Activated CD4-positive, alpha-beta memory T cell treated with anti-CD3 and anti-CD28 coated beads, Interleukin-2, amount 10 ng/mL, durations not matched to agents 7 days and 5 days (primary cell): Measurements from ENCODE around the gene FAM32A. TPM values are rescaled to one million over a fixed set of nuclear protein-coding genes. Genes with fewer than 3 reads are reported as not detected.

Source experiments
- CTCF ChIA-PET: fragments of 350-600 bp; sonication (Branson Sonifier 250); formaldehyde crosslinking; loops from one replicate; lab custom pipeline; 2021; ENCODE audit warnings: antibody characterized with exemption, inconsistent platforms; lab: Charles Lee
- POLR2A ChIA-PET: fragments of 350-600 bp; sonication (Branson Sonifier 250); formaldehyde crosslinking; loops from one replicate; lab custom pipeline; 2021; ENCODE audit warnings: antibody characterized with exemption; lab: Charles Lee
- DNase-seq: peaks from one replicate; pipeline ENCODE4 v3.0.0-alpha.2; 2020
- H3K27ac Mint-ChIP-seq: one replicate; pipeline ENCODE4 v1.8.0; 2021; ENCODE audit warnings: mild to moderate bottlenecking, mixed read lengths
- H3K27me3 Mint-ChIP-seq: one replicate; pipeline ENCODE4 v1.8.0; 2021; ENCODE audit warnings: mixed read lengths
- H3K36me3 Mint-ChIP-seq: one replicate; pipeline ENCODE4 v1.8.0; 2021; ENCODE audit warnings: low read depth, mixed read lengths
- H3K4me1 Mint-ChIP-seq: one replicate; pipeline ENCODE4 v1.8.0; 2021; ENCODE audit warnings: mixed read lengths
- H3K4me3 Mint-ChIP-seq: one replicate; pipeline ENCODE4 v1.8.0; 2021; ENCODE audit warnings: mild to moderate bottlenecking, mixed read lengths
- H3K9me3 Mint-ChIP-seq: one replicate; pipeline ENCODE4 v1.8.0; 2021; ENCODE audit warnings: mixed read lengths
- total RNA-seq, 2 experiments: library from RNA; stranded (reverse); gene quantifications; one replicate each; pipeline ENCODE4 v1.2.3, GENCODE V29; 2021

The FAM32A gene
- total RNA-seq, 2 experiments from 2014 or later = 66.0 to 70.8 TPM

DNA sequence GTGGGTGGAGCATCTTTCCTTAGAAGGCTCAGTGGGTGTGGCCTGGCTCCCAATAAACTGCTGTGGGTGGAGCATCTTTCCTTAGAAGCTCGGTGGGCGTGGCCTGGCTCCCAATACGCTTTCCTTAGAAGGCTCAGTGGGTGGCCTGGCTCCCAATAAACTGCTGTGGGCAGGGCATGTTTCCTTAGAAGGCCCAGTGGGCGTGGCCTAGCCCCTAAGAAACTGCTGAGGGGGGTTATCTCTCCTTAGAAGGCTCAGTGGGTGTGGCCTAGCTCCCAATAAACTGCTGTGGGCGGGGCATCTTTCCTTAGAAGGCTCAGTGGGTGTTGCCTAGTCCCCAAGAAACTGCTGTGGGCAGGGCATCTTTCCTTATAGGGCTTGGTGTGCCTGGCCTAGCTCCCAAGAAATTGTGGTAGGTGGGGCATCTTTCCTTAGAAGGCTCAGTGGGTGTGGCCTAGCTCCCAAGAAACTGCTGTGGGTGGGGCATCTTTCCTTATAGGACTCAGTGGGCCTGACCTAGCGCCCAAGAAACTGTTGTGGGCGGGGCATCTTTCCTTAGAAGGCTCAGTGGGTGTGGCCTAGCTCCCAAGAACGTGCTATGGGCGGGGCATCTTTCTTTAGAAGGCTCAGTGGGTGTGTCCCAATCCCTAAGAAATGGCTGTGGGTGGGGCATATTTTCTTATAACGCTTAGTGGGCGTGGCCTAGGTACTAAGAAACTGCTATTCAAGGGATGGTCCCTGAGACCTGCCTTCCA lies 31.5 kb upstream of the FAM32A start:
- ChIA-PET CTCF (no interaction called here), POLR2A (interaction anchor here (0.8 to 2.5 kb wide), 2 partner anchors 8 to 10 kb away, joined by 3 to 14 read pairs; partner anchors contain the start of gene HSH2D)
- no peak overlapping the region for H3K27ac Mint-ChIP-seq
- peaks cover 39% of the 10 kb centered on the region for H3K4me1 Mint-ChIP-seq
- DNase-seq = no peak
- H3K9me3 Mint-ChIP-seq = no peaks in the 10 kb centered on the region
- peaks cover 89% of the 10 kb centered on the region for H3K36me3 Mint-ChIP-seq
- no peak overlapping the region for H3K4me3 Mint-ChIP-seq
- H3K27me3 Mint-ChIP-seq = no peaks in the 10 kb centered on the region

DNA sequence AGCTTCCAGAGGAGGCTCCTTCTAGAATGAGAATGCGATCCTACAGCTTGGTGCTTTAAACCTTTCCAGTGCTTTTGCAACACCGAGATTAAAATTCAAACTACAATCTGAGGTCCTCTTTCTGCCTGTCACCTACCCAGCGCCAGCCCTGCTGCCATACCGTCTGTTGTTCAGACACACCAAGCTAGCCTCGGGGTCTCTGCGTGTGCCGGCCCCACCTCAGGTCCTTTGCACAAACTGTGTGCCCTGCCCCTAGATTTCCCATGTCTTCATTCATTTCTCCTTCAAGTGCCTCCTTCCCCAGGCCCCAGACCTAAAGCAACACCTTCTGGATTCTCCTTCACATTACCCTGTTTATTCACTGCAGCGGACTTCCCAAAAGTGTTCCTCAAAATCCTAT lies 30.7 kb upstream of the FAM32A start:
- Mint-ChIP-seq H3K36me3 (peaks cover 81% of the 10 kb centered on the region), H3K27ac (no peak overlapping the region), H3K9me3 (no peaks in the 10 kb centered on the region), H3K4me3 (no peak overlapping the region), H3K4me1 (peaks cover 32% of the 10 kb centered on the region), H3K27me3 (no peaks in the 10 kb centered on the region)
- DNase-seq = no peak
- POLR2A ChIA-PET = interaction anchor here (1.7 to 2.5 kb wide), 2 partner anchors 9 to 11 kb away, joined by 4 to 14 read pairs; partner anchors contain the start of gene HSH2D
- CTCF ChIA-PET = no interaction called here

DNA sequence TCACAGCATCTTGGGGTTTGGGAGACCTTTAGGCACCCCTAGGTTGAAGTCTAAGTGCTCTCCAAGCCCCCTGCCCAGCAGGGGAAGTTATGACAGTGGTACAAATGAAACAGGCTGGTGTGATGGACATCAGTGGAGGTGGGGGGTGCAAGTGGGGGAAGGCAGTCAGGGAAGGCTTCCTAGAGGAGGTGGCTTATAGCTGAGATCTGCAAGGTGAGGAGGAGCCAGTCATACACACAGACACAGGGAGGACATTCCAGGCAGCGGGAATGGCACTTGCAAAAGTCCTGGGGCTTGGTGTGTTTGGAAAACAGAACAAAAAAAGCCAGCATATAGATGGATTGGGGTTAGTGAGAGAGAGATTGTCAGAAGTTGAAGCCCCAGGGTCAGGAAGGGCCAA lies 30.1 kb upstream of the FAM32A start:
- Mint-ChIP-seq H3K9me3 (no peaks in the 10 kb centered on the region), H3K4me3 (no peak overlapping the region), H3K27me3 (no peaks in the 10 kb centered on the region), H3K36me3 (peaks cover 75% of the 10 kb centered on the region), H3K4me1 (peaks cover 30% of the 10 kb centered on the region), H3K27ac (peak overlapping the region; percentile 15)
- no peak for DNase-seq
- ChIA-PET CTCF (no interaction called here), POLR2A (interaction anchor here (1.0 to 1.7 kb wide), 3 partner anchors 9 to 13 kb away, joined by 3 to 9 read pairs (median 4); no protein-coding TSS in a partner anchor)

DNA sequence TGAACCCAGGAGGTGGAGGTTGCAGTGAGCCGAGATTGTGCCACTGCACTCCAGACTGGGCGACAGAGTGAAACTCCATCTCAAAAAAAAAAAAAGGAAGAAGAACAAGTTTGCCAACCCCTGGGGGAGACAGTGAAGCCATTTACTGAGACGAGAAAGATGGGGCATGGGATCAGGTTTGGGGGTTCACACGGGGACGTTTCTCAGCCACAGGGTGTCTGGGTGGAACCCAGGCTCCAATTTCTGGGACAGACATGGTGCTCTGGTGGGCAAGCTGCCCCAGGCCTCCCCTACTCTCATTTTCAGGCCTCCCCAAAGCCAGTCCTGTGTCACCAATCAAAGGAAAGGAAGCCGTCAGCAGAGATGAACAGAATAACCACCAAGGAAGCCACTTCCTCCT lies 28.3 kb upstream of the FAM32A start:
- Mint-ChIP-seq H3K36me3 (peaks cover 60% of the 10 kb centered on the region), H3K9me3 (no peaks in the 10 kb centered on the region), H3K4me3 (no peak overlapping the region), H3K27me3 (no peaks in the 10 kb centered on the region), H3K27ac (peak overlapping the region; percentile 25), H3K4me1 (peaks cover 44% of the 10 kb centered on the region)
- ChIA-PET POLR2A (interaction anchor here (1.0 to 1.6 kb wide), 3 partner anchors 11 to 13 kb away, joined by 3 to 9 read pairs (median 5); partner anchors contain the start of gene HSH2D), CTCF (no interaction called here)
- DNase-seq = no peak

DNA sequence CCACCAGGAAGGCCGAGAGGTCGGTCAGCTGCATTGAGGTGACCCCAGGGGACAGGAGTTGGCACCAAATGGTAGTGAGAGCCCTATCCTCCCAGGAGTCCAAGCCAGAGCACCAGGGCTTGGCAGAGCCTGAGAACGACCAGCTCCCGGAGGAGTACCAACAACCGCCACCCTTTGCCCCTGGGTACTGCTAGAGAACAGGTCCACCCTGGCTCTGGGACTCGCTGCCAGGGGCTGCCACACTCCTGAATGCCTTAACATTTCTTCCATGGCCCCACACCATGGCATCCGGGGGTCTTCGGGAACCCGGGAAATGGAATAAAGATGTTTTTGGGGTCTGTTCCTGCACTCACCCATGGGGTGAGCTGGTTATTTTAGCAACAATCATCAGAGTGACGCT lies 27.6 kb upstream of the FAM32A start:
- peak overlapping the region; percentile 21 for H3K27ac Mint-ChIP-seq
- no peaks in the 10 kb centered on the region for H3K9me3 Mint-ChIP-seq
- peaks cover 53% of the 10 kb centered on the region for H3K36me3 Mint-ChIP-seq
- peaks cover 43% of the 10 kb centered on the region for H3K4me1 Mint-ChIP-seq
- DNase-seq = no peak
- ChIA-PET CTCF (no interaction called here), POLR2A (interaction anchor here (1.0 to 5.5 kb wide), 4 partner anchors 10 to 19 kb away, joined by 3 to 39 read pairs (median 3); partner anchors contain the start of gene HSH2D)
- no peak overlapping the region for H3K4me3 Mint-ChIP-seq
- H3K27me3 Mint-ChIP-seq = no peaks in the 10 kb centered on the region

DNA sequence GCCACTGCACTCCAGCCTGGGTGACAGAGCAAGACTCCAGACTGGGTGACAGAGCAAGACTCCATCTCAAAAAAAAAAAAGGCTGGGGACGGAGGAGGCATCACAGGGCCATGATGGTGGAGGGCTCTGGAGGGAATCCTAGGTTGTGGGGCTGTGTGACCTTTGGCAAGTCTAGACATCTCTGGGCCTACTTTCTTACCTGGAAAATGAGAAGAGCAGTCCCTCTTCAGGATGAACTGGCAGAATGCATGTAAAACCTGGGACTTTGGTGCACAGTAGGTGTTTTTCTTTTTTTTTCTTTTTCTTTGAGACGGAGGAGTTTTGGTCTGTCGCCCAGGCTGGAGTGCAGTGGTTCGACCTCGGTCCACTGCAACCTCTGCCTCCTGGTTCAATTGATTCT lies 25.6 kb upstream of the FAM32A start:
- Mint-ChIP-seq H3K4me3 (no peak overlapping the region), H3K9me3 (no peaks in the 10 kb centered on the region), H3K27ac (no peak overlapping the region), H3K4me1 (peaks cover 30% of the 10 kb centered on the region), H3K36me3 (peaks cover 33% of the 10 kb centered on the region), H3K27me3 (no peaks in the 10 kb centered on the region)
- ChIA-PET CTCF (interaction anchor here (0.7 to 1.5 kb wide), 2 partner anchors 26 to 108 kb away, joined by 3 to 6 read pairs; partner anchors contain the start of gene FAM32A), POLR2A (interaction anchor here (1.5 to 5.5 kb wide), 2 partner anchors 15 to 40 kb away, joined by 3 to 39 read pairs; partner anchors contain the start of gene HSH2D)
- DNase-seq = no peak

DNA sequence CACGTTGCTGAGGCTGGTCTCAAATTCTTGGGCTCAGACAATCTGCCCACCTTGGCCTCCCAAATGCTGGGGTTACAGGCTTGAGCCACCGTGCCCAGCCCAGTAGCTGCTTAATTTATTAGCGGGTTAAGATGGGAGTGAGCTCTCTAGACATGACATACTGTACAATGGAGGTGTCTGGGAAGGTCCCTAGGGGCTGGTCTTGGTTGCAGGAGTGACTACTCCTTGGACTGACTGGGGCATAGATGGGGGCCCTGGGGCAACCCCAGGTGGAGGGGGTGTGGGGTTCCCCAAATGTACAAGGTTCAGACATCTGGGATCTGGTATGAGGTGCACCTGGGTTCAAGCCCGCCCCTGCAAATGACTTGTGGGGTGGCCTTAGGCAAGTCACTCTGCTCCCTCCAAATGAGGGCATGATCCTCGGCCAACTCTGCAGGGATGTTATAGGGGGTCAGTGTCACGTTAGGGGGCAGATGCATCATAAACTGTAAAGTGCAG lies 24.7 kb upstream of the FAM32A start:
- Mint-ChIP-seq H3K27ac (peak overlapping the region; percentile 71), H3K36me3 (peaks cover 25% of the 10 kb centered on the region)

DNA sequence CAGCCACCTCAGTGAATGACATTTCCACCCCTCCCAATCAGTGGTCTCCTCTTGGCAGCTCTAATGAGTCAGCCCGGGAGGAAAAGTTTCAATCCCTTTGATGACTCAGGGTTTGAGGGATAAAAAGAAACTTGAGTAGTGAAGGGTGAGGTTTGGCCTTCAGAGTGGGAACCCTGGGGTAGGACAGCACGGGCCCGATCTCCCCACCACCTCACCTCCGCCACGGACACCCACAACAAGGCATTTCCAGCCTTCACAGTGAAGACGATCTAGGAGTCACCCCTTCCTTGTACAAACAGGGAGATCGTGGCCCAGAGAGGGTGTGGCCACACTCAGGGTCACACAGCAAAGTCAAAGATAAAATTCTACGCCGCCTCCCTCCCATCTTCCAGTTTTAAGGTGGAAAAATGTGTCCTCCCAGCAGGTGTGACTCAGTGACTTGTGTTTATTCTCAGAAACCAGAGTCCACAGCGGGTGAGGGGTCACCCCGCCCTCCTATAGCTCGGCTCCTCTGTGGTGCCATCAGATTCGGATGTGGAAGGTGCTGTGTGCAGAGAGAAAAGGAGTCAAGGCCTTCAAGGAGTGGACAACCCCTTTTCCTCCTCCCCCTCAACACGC lies 24.2 kb upstream of the FAM32A start:
- peaks cover 21% of the 10 kb centered on the region for H3K4me1 Mint-ChIP-seq
- no peaks in the 10 kb centered on the region for H3K9me3 Mint-ChIP-seq
- peak; percentile 33 for DNase-seq
- peaks cover 21% of the 10 kb centered on the region for H3K36me3 Mint-ChIP-seq
- no peak overlapping the region for H3K4me3 Mint-ChIP-seq
- CTCF ChIA-PET = interaction anchor here (1.2 to 1.5 kb wide), 2 partner anchors 24 to 530 kb away, joined by 4 to 6 read pairs; partner anchors contain the start of gene FAM32A
- POLR2A ChIA-PET = interaction anchor here (0.6 to 5.5 kb wide), 7 partner anchors 11 to 90 kb away, joined by 3 to 39 read pairs (median 4); partner anchors contain the start of genes HSH2D and RAB8A
- H3K27me3 Mint-ChIP-seq = no peaks in the 10 kb centered on the region
- peak overlapping the region; percentile 71 for H3K27ac Mint-ChIP-seq

More for the DNA sequence above, 24.7 kb upstream of the FAM32A start:
- Mint-ChIP-seq H3K9me3 (no peaks in the 10 kb centered on the region), H3K4me3 (no peak overlapping the region), H3K4me1 (peaks cover 23% of the 10 kb centered on the region), H3K27me3 (no peaks in the 10 kb centered on the region)
- ChIA-PET POLR2A (interaction anchor here (0.6 to 5.5 kb wide), 8 partner anchors 11 to 90 kb away, joined by 3 to 39 read pairs (median 4); partner anchors contain the start of genes HSH2D and RAB8A), CTCF (interaction anchor here (1.5 kb wide), 1 partner anchor 25 kb away, joined by 6 read pairs; the partner anchor contains the start of gene FAM32A)
- no peak for DNase-seq

DNA sequence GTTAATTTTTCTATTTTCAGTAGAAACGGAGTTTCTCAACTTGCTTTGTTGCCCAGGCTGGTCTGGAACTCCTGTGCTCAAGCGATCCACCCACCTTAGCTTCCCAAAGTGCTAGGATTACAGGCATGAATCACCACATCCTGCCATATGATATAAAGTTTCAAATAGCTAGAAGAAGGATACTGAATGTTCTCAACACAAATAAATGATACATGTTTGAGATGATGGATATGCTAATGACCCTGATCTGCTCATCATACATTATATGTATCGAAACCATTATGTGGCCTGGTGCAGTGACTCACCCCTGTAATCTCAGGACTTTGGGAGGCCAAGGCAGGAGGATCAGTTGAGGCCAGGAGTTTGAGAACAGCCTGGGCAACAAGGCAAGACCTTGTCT lies 23.4 kb upstream of the FAM32A start:
- peak overlapping the region; percentile 58 for H3K27ac Mint-ChIP-seq
- H3K4me1 Mint-ChIP-seq = peaks cover 21% of the 10 kb centered on the region
- DNase-seq = no peak
- no peaks in the 10 kb centered on the region for H3K9me3 Mint-ChIP-seq
- ChIA-PET POLR2A (interaction anchor here (0.7 to 5.5 kb wide), 5 partner anchors 8 to 75 kb away, joined by 3 to 39 read pairs (median 4); partner anchors contain the start of genes HSH2D and RAB8A), CTCF (interaction anchor here (0.6 to 1.2 kb wide), 5 partner anchors 18 to 531 kb away, joined by 3 to 4 read pairs (median 4); no protein-coding TSS in a partner anchor)
- no peaks in the 10 kb centered on the region for H3K27me3 Mint-ChIP-seq
- no peak overlapping the region for H3K4me3 Mint-ChIP-seq
- H3K36me3 Mint-ChIP-seq = peaks cover 14% of the 10 kb centered on the region

DNA sequence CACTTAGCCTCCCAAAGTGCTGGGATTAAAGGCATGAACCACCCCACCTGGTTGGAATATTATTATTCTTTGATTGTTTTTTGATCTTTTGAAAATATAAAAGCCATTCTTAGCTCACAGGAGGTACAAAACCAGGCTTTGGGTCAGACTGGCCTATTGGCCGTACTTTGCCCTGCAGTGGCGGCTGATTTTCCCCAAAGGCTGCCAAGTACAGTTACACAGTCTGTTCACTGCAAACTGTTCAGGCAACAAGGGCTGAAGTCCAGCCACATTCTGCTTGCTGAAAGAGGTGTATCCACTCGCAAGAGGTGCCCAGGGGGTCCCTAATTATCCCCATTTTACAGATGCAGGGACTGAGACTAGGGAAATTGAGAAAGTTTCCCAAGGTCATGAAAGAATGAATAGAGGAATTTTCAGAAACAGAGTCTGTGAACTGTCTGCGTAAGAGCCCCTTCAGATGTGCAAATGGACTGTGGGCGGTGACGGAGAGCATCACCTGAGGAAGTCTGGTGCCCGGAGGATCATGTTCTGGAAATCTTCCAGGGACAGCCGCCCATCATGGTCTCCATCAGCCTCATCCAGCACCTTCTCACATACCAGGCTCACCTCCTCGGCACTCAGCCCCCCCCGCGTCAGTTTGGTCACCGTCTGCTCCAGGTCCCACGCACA lies 20.9 kb upstream of the FAM32A start:
- H3K27me3 Mint-ChIP-seq = no peaks in the 10 kb centered on the region
- peaks cover 2% of the 10 kb centered on the region for H3K9me3 Mint-ChIP-seq
- POLR2A ChIA-PET = interaction anchor here (0.9 kb wide), 1 partner anchor 15 kb away, joined by 3 read pairs; no protein-coding TSS in a partner anchor
- H3K27ac Mint-ChIP-seq = no peak overlapping the region
- H3K36me3 Mint-ChIP-seq = no peaks in the 10 kb centered on the region
- no peak overlapping the region for H3K4me3 Mint-ChIP-seq
- CTCF ChIA-PET = interaction anchor here (1.0 to 1.2 kb wide), 2 partner anchors 21 to 102 kb away, joined by 3 read pairs; partner anchors contain the start of gene FAM32A
- DNase-seq = no peak
- H3K4me1 Mint-ChIP-seq = peaks cover 34% of the 10 kb centered on the region

DNA sequence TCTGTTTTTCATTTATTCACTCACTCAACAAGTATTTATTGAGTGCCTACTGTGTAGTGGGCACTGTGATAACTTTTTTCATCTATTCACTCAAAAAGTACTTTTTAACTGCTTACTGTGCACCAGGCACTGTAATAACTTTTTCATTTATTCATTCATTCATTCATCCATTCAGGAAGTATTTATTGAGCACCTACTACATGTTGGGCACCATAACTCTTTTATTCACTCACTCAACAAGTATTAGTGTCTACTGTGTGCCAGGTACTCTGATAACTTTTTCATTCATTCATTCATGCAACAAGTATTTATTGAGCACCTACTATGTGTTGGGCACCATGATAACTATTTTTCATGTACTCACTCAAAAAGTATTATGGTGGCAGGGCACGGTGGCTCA lies 18.8 kb upstream of the FAM32A start:
- Mint-ChIP-seq H3K4me3 (no peak overlapping the region), H3K36me3 (no peaks in the 10 kb centered on the region), H3K4me1 (peaks cover 20% of the 10 kb centered on the region), H3K9me3 (peaks cover 2% of the 10 kb centered on the region), H3K27ac (no peak overlapping the region), H3K27me3 (no peaks in the 10 kb centered on the region)
- POLR2A ChIA-PET = no interaction called here
- CTCF ChIA-PET = no interaction called here
- DNase-seq = no peak

DNA sequence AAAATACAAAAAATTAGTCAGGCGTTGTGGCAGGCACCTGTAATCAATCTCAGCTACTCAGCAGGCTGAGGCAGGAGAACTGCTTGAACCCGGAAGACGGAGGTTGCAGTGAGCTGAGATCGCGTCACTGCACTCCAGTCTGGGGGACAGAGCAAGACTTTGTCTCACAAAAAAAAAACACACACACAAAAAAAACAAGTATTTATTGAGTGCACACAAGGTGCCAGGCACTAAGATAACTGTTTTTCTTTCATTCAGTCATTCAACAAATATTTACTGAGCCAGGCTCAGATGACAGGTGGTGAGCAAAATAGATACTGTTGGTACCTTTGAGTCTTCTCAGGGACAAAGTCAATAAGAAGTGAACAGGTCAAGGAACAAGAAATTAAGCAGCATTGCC lies 18.2 kb upstream of the FAM32A start:
- CTCF ChIA-PET = interaction anchor here (1.0 kb wide), 1 partner anchor 18 kb away, joined by 3 read pairs; the partner anchor contains the start of gene FAM32A

More for the DNA sequence above, 18.2 kb upstream of the FAM32A start:
- POLR2A ChIA-PET = interaction anchor here (2.2 kb wide), 1 partner anchor 11 kb away, joined by 9 read pairs; no protein-coding TSS in a partner anchor
- H3K27ac Mint-ChIP-seq = no peak overlapping the region
- H3K4me3 Mint-ChIP-seq = no peak overlapping the region
- H3K9me3 Mint-ChIP-seq = peaks cover 2% of the 10 kb centered on the region
- H3K4me1 Mint-ChIP-seq = peaks cover 15% of the 10 kb centered on the region
- no peaks in the 10 kb centered on the region for H3K27me3 Mint-ChIP-seq
- H3K36me3 Mint-ChIP-seq = no peaks in the 10 kb centered on the region
- no peak for DNase-seq
